HG03064 (cell line): ENCODE measurements around the gene UBXN6.

ENCODE experiments used
- ATAC-seq: cut with Tn5 transposase; IDR thresholded peaks from one replicate; pipeline ENCODE4 v1.9.1; 2021; ENCODE audit warnings: low read depth; ENCODE audit not compliant: unreplicated experiment

The UBXN6 gene

GRCh38 chr19:4413588-4413987 is 44.0 kb downstream of the UBXN6 start:
- no peak for ATAC-seq

DNA sequence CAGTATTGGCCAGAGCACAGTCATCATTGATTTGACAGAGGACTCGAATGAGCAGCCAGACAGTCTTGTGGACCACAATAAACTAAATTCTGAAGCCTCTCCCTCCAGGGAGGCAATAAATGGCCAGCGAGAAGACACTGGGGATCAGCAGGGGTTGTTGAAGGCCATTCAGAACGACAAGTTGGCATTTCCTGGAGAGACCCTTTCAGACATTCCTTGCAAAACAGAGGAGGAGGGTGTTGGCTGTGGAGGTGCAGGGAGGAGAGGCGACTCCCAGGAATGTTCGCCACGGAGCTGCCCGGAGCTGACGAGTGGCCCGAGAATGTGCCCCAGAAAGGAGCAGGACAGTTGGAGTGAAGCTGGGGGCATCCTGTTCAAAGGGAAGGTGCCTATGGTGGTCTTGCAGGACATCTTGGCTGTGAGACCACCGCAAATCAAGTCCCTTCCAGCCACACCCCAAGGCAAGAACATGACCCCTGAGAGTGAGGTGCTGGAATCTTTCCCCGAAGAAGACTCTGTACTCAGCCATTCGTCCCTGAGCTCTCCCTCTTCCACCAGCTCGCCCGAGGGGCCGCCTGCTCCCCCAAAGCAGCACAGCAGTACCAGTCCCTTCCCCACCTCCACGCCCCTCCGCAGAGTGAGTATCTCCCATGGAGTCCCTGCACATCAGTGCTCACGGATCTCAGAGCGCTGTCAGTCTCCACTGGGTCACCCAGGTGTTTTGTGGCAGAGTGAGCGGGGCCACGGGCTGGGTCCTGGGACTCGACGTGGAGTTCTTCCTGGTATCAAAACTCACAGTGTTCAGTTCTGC is 48.3 kb downstream of the UBXN6 start:
- ATAC-seq, result no peak

- no peak for ATAC-seq
Measured at GRCh38 chr19:4406626-4407025, 51.0 kb downstream of the UBXN6 start.

- ATAC-seq, result no peak
Measured at GRCh38 chr19:4405977-4406376, 51.6 kb downstream of the UBXN6 start.

- ATAC-seq, result no peak
Measured at GRCh38 chr19:4403005-4403761, 54.4 kb downstream of the UBXN6 start.

DNA sequence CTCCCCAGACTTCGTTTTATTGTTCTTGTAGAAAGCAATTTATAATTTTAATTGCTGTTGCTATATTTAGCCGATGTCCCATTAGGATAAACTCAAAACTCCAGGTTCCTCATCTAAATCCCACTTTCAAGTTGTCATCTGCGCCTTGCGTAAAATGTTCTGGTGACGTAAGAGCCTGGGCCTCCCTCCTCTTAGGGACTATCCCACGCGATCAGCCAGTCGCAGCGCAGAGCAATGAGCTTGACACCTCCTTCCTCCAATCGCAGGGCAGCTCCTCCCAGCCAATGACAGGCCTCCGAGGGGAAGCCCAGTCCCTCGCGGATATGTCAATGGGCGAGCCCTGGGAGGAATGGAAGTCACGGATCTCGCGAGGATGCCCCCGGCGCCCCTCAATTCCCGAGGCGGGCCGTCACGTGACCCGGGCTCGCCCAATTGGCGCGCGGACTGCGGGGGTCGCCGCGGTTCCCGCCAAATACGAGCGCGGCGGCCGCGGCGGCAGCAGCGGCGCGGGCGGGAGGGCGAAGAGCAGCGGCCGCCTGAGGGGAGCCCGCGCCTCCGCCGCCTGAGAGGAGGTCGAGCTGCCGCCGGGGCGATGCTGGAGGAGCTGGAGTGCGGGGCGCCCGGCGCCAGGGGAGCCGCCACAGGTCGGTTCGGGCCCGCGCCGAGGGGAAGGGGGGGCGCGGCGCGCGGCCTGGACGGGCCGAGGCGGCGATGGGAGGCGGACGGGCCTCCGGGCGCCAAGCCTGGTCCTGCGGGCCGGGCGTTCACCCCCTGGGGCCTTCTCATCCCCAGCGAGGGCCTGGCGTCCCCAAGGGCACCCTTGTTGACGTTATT is 55.2 kb downstream of the UBXN6 start, which contains the start of gene CHAF1A:
Gene CHAF1A, plus strand, starts transcription at position 470 of the 834 bp plus-strand sequence. Its CDS starts 123 bp downstream, at position 593.
- ATAC-seq, result peak; percentile 55

- no peak for ATAC-seq
Measured at GRCh38 chr19:4401769-4402170, 55.8 kb downstream of the UBXN6 start.

- peak; percentile 49 for ATAC-seq
Measured at GRCh38 chr19:4400135-4400936, 57.3 kb downstream of the UBXN6 start, which contains the start of gene SH3GL1. Gene SH3GL1, minus strand, starts transcription at chr19:4400547. Its CDS starts 179 bp downstream, at chr19:4400368.

DNA sequence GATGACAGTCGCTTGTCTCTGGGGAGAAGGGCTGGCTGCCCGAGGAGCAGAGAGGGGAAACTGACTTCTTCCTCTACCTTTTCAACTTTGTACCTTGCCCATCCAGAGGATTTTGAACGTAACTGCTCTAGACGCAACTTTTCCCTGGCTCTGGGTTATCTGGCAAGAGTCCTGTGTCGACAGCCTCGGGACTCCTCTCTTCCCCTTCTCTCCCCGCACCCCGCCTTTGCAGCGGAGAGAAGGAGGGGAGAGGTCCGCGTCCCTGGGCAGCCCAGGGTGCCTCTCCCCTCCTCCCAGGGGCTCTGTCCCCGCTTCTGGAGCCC is 57.8 kb downstream of the UBXN6 start:
- ATAC-seq, result no peak

DNA sequence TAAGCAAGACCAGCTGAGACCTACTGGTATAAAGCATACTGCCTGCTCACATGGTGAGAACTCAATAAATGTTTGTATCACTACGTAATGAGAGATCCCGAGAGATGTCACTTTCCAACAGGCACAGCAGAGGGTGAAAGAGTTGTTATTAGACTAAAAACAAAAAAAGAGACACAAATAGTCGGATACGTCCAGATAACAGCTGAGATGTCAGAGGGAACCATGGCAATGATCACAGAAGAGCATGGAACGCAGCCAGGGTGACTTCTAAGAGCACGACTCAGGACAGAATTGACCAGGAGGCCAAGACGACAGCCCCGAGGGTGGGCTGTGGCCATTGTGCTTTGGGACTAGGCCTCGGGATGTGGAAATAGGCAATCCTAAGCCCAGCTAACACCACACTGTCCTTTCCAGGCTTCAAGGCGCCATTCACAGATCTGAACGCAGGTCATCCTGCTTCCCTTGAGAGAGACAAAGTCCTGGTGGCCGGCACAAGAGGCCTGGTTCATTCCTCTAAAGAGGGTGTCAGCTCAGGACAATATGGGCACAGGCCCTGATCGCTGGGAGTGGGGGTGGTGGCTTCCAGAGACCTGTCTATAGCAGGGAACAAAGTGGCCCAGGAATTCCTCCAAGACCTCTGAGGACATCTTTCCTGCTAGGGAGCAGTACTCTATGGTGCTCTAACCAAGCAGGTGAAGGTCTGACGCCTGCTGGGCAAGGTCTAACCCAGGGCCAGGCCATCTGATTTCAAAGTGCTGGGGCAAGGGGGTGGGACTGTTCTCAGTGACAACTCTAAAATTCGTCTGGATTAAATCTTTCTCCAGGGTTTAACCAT is 60.4 kb downstream of the UBXN6 start:
- no peak for ATAC-seq
